Heart left ventricle (tissue), 16 donors: Measurements from ENCODE around the gene OPN1LW. TPM values are rescaled to one million over a fixed set of nuclear protein-coding genes. Genes with fewer than 3 reads are reported as not detected.
A peak's percentile ranks its signal among the peaks of the same experiment; 100 is the strongest.
"Not testable (repeated sequence)": the region's sequence is repeated elsewhere in the genome, so short reads cannot be mapped to it uniquely, and the experiment has no call there.

Experiments
- ATAC-seq, 4 donors: fragments of 200-7000 bp; cut with Tn5 transposase; one replicate each; pipeline ENCODE4 v1.9.1; 2020 to 2022; ENCODE audit warnings: moderate library complexity in 4 of 4, mild to moderate bottlenecking in 3 of 4, moderate number of reproducible peaks in 1 of 4
- DNase-seq, 5 donors: peaks; one replicate each; pipeline ENCODE4 v3.0.0-alpha.2; 2020
- H3K27ac ChIP-seq, 12 donors: fragments of 200-600 bp; sonication (generic) in 4 of 12; one replicate each; pipeline versions ENCODE4 v1.5.0 to v1.8.0; 2016 to 2022; ENCODE audit warnings: mild to moderate bottlenecking in 2 of 12
- H3K27me3 ChIP-seq, 9 donors: fragments of 200-600 bp; sonication (generic) in 2 of 9; one replicate each; pipeline versions ENCODE4 v1.5.1 to v1.8.0; 2016 to 2022; ENCODE audit warnings: mild to moderate bottlenecking in 3 of 9
- H3K36me3 ChIP-seq, 9 donors: fragments of 200-600 bp; sonication (generic) in 2 of 9; one replicate each; pipeline versions ENCODE4 v1.5.0 to v1.8.0; 2018 to 2022; ENCODE audit warnings: mild to moderate bottlenecking in 2 of 9
- H3K4me1 ChIP-seq, 12 donors: fragments of 200-600 bp; sonication (generic) in 4 of 12; one replicate each; pipeline versions ENCODE4 v1.5.0 to v1.8.0; 2016 to 2022; ENCODE audit warnings: mild to moderate bottlenecking in 3 of 12
- H3K4me3 ChIP-seq, 12 donors: fragments of 200-600 bp; sonication (generic) in 4 of 12; one replicate each; pipeline versions ENCODE4 v1.5.0 to v1.8.0; 2017 to 2022; ENCODE audit warnings: mild to moderate bottlenecking in 9 of 12, moderate library complexity in 4 of 12
- H3K9me3 ChIP-seq, 12 donors: fragments of 200-600 bp; sonication (generic) in 4 of 12; one replicate each; pipeline versions ENCODE4 v1.5.0 to v1.8.0; 2016 to 2022; ENCODE audit warnings: mild to moderate bottlenecking in 1 of 12
- CTCF ChIP-seq, 12 donors: fragments of 200-600 bp; sonication (generic) in 4 of 12; IDR thresholded peaks; one replicate each; pipeline versions ENCODE4 v1.5.0 to v1.8.0; 2018 to 2022; ENCODE audit warnings: antibody characterized with exemption in 12 of 12, mild to moderate bottlenecking in 5 of 12
- POLR2A ChIP-seq, 2 donors: fragments of 450-650 bp; IDR thresholded peaks; one replicate each; pipeline ENCODE4 v1.6.1; 2017; ENCODE audit warnings: antibody characterized with exemption in 2 of 2, mild to moderate bottlenecking in 2 of 2, moderate library complexity in 2 of 2
- WGBS, 4 donors: extraction: QIAGEN DNeasy Blood & Tissue Kit in 2 of 4; methylation state at CpG; one replicate each; pipeline versions ENCODE4 v1.1.5 to v1.1.7; 2013 to 2018; 5-methylcytosine and 5-hydroxymethylcytosine counted together
- intact Hi-C, 10 donors: fragments of 100-400 bp; cut with DNase I; formaldehyde crosslinking; loops; one replicate each; pipeline versions ENCODE4 v1.11.1 to v1.14.2; 2022
- long read RNA-seq, 3 donors: library from polyadenylated mRNA; unstranded; transcript quantifications; one replicate each; pipeline ENCODE4 v2.0.0, GENCODE V29; 2020 to 2021
- polyA plus RNA-seq, 2 donors: library from polyadenylated mRNA; stranded (reverse); fragments of 200-250 nt; gene quantifications; one replicate each; pipeline ENCODE4 v1.2.3, GENCODE V29; 2013
- total RNA-seq, 9 donors: library from RNA; depleted of rRNA in 2 of 9; stranded (reverse); fragments of >200 nt in 2 of 9; fragmentation: NEBNext Ultra II Directional in 3 of 9; extraction: Animal tissue kit (Norgen Biotek cat#: 25700) in 3 of 9; gene quantifications; one replicate each; pipeline versions ENCODE4 v1.1.0 to v1.2.4, GENCODE V29; 2016 to 2023
- donor health status: ischemic (EF 13 %, LVEDD 7.1; RV severe dilation, severe dysfunction).
- donor health status: healthy with polysubstance abuse.
- donor health status: DM: no; HTN: yes; CAD: no.
- donor health status: DM: no; HTN: no; CAD: no.
- donor health status: ischemic (EF 25% LVEDD 6.9; RV normal size, moderate dysfunction).
- donor health status: ischemic (EF 25% LVEDD 5.7; RV mildly dilated, moderate dysfunction).
- donor health status: healthy.
- donor health status: DM: yes; HTN: yes; CAD: no.
- donor health status: ischemic (EF 35%, LVEDD 5.7; RV mildly dilated, moderate dysfunction).
- donor health status: nonischemic (EF 11% LVEDD 7.7; RV severe dilation, severe dysfunction).
- donor health status: DM: yes; HTN: yes; CAD: no.
- donor health status: PGD.
- donor health status: ischemic (EF 29% LVEDD 5.4; RV normal size, mild dysfunction).
- donor health status: nonischemic (EF 23%, LVEDD 6.1; RV moderate dilation, normal function).

The OPN1LW gene
- not detected for total RNA-seq
- not detected for polyA plus RNA-seq
- long read RNA-seq, donor 1: 0 reads
- long read RNA-seq, donor 2: 0 reads
- long read RNA-seq, donor 3: 0 reads

- DNase-seq, intact Hi-C loops, ATAC-seq, H3K4me3 ChIP-seq, H3K27me3 ChIP-seq, H3K27ac ChIP-seq, H3K4me1 ChIP-seq, H3K9me3 ChIP-seq, H3K36me3 ChIP-seq: not testable (repeated sequence)
- 94 to 98% (median 94%) methylated on average over 5 to 14 of the region's 15 CpGs for WGBS, 4 donors
These were observed at the start of gene OPN1LW for GRCh38 chrX:154144010-154144409. OPN1LW (plus strand) TSS chrX:154144243; CDS start chrX:154144284, 41 bp downstream.

GRCh38 chrX:154094833-154095232 lies 49.2 kb upstream of the OPN1LW start:
- peaks cover 0 to 11% (median 0%) of the 10 kb centered on the region in 9 donors for H3K36me3 ChIP-seq
- H3K27me3 ChIP-seq: peaks cover 0 to 31% (median 0%) of the 10 kb centered on the region in 9 donors
- 26 to 46% (median 40%) methylated on average over 6 of the region's 6 CpGs for WGBS, 4 donors
- ATAC-seq (no peak), DNase-seq (no peak)
- no peaks in the 10 kb centered on the region for H3K9me3 ChIP-seq
- peak overlapping the region in 2 of 12 donors; percentile 28 to 39 for H3K27ac ChIP-seq
- H3K4me3 ChIP-seq: peak overlapping the region in 5 of 12 donors; percentile 23 to 94 (median 74)
- TF ChIP-seq POLR2A (IDR thresholded peaks at IDR 0.05) (no peak), CTCF (IDR thresholded peaks at IDR 0.05) (no peak)
- intact Hi-C loops: loop anchor here in 4 of 10 donors (5.0 to 10.0 kb wide), 4 partner anchors 48 to 123 kb away; partner anchors contain the start of genes HCFC1 (in 1 of the 4) and TMEM187 (in 1 of the 4)
- peaks cover 0 to 67% (median 36%) of the 10 kb centered on the region in 12 donors for H3K4me1 ChIP-seq

GRCh38 chrX:154096140-154097002 lies 47.7 kb upstream of the OPN1LW start:
- intact Hi-C loops: loop anchor here in 3 of 10 donors (2.0 to 10.0 kb wide), 4 partner anchors 52 to 124 kb away; partner anchors contain the start of genes HCFC1 (in 1 of the 3) and TMEM187 (in 1 of the 3)
- peak overlapping the region; percentile 90 to 99 (median 96) for H3K27ac ChIP-seq
- H3K4me3 ChIP-seq: peak overlapping the region; percentile 22 to 94 (median 78)
- TF ChIP-seq CTCF (IDR thresholded peaks at IDR 0.05) (no peak), POLR2A (IDR thresholded peaks at IDR 0.05) (no peak)
- DNase-seq: peak; percentile 19 to 61 (median 35)
- ATAC-seq: peak; percentile 21 to 56 (median 35)
- H3K9me3 ChIP-seq: no peaks in the 10 kb centered on the region
- peaks cover 0 to 27% (median 0%) of the 10 kb centered on the region in 9 donors for H3K27me3 ChIP-seq
- peaks cover 0 to 56% (median 32%) of the 10 kb centered on the region in 12 donors for H3K4me1 ChIP-seq
- 5 to 45% (median 25%) methylated on average over 25 to 31 of the region's 31 CpGs for WGBS, 4 donors
- H3K36me3 ChIP-seq: peaks cover 0 to 3% (median 0%) of the 10 kb centered on the region in 9 donors

GRCh38 chrX:154097003-154097588 lies 46.9 kb upstream of the OPN1LW start:
- DNase-seq (peak; percentile 69 to 82 (median 79)), ATAC-seq (peak; percentile 71 to 81 (median 74))
- H3K4me3 ChIP-seq: peak overlapping the region; percentile 54 to 94 (median 78)
- peaks cover 0 to 27% (median 0%) of the 10 kb centered on the region in 9 donors for H3K27me3 ChIP-seq
- intact Hi-C loops: loop anchor here in 3 of 10 donors (2.0 to 10.0 kb wide), 4 partner anchors 52 to 125 kb away; partner anchors contain the start of genes HCFC1 (in 1 of the 3) and TMEM187 (in 1 of the 3)
- peaks cover 0 to 49% (median 32%) of the 10 kb centered on the region in 12 donors for H3K4me1 ChIP-seq
- H3K27ac ChIP-seq: peak overlapping the region; percentile 90 to 99 (median 96)
- no peaks in the 10 kb centered on the region for H3K36me3 ChIP-seq
- H3K9me3 ChIP-seq: no peaks in the 10 kb centered on the region
- TF ChIP-seq CTCF (IDR thresholded peaks at IDR 0.05): no peak
- no peak for TF ChIP-seq POLR2A (IDR thresholded peaks at IDR 0.05)
- WGBS, 4 donors: 0 to 42% (median 22%) methylated on average over 25 to 75 of the region's 80 CpGs
